Naive thymus-derived CD4-positive, alpha-beta T cell (primary cell): Measurements from ENCODE around the gene HIF1AN. TPM values are rescaled to one million over a fixed set of nuclear protein-coding genes. Genes with fewer than 3 reads are reported as not detected.

ENCODE experiments used
- polyA plus RNA-seq, 2 donors: library from polyadenylated mRNA; unstranded; fragments of 300-500 nt; fragmentation: Illumina TruSeq; gene quantifications; one replicate each; pipeline ENCODE4 v1.2.3, GENCODE V29; 2021
- total RNA-seq, 6 experiments: library from RNA in 5 of 6; stranded (reverse) in 5 of 6; gene quantifications; 1 replicate in 5 of 6; 2 replicates in 1 of 6; pipeline ENCODE4 v1.2.3 and lab custom pipeline; 2021 to 2026

HIF1AN gene
- total and polyA plus RNA-seq, 7 experiments from 2014 or later = 24.0 to 74.9 (median 45.5) TPM

Other genes starting within 250 kb of the HIF1AN start
- 10 to 100 TPM; 31.5 to 51.3 (median 39.9) TPM for gene BLOC1S2, start 249.3 kb upstream of the HIF1AN start, total RNA-seq
- gene BLOC1S2, start 249.3 kb upstream of the HIF1AN start, polyA plus RNA-seq = 10 to 100 TPM; 51.9 to 63.4 TPM
- under 1 TPM in 1 of 5 experiments, not detected in 4; 0.46 TPM for gene PKD2L1, start 205.7 kb upstream of the HIF1AN start, total RNA-seq
- under 1 TPM in 1 of 2 donors, not detected in 1; 0.10 TPM for gene PKD2L1, start 205.7 kb upstream of the HIF1AN start, polyA plus RNA-seq
- 100 to 1,000 TPM in 1 of 5 experiments, 1 to 10 TPM in 4; 1.1 to 121 (median 2.3) TPM for gene SCD, start 188.7 kb upstream of the HIF1AN start, total RNA-seq
- gene SCD, start 188.7 kb upstream of the HIF1AN start, polyA plus RNA-seq = 1 to 10 TPM; 1.0 to 2.7 TPM
- gene WNT8B, start 72.9 kb upstream of the HIF1AN start, total RNA-seq = under 1 TPM in 2 of 5 experiments, not detected in 3; 0.27 to 0.44 TPM
- gene WNT8B, start 72.9 kb upstream of the HIF1AN start, polyA plus RNA-seq = under 1 TPM; 0.09 to 0.11 TPM
- 100 to 1,000 TPM in 1 of 5 experiments, 10 to 100 TPM in 4; 61.7 to 295 (median 65.1) TPM for gene SEC31B, start 16.1 kb upstream of the HIF1AN start, total RNA-seq
- 1 to 10 TPM; 1.1 to 1.8 TPM for gene SEC31B, start 16.1 kb upstream of the HIF1AN start, polyA plus RNA-seq
- 100 to 1,000 TPM; 137 to 304 (median 142) TPM for gene NDUFB8, start 6.1 kb upstream of the HIF1AN start, total RNA-seq
- gene NDUFB8, start 6.1 kb upstream of the HIF1AN start, polyA plus RNA-seq = 100 to 1,000 TPM; 390 to 554 TPM
- gene PAX2, start 209.6 kb downstream of the HIF1AN start, total RNA-seq = not detected
- not detected for gene PAX2, start 209.6 kb downstream of the HIF1AN start, polyA plus RNA-seq